ENCODE results near the gene EDN2.

Gene EDN2

GRCh38 chr1:41431490-41432350, 52.8 kb downstream of the EDN2 start:
- H3K4me3 ChIP-seq (ENCODE audit: low read length): no peak overlapping the region
- DNase-seq (ENCODE audit: low read depth, low spot score): no peak

DNA sequence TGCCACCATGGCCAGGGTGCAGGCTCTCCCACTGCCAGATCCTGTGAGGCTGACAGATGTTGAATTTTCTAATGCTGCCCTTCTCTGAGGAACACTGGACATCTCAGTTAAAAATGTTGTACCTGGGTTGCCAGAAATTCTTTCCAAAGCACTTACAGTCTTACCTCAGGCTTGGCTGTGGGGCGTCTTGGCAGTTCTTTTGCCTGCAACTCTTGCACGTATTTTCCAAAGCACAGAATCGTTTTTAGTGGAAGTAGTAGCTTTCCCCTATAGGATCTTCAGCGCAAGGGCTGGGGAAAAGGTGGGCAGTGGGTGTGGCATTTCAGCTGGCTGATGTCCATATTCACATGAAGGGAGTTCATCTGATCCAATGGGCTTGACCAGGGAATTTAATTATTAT, 53.9 kb downstream of the EDN2 start:
- DNase-seq (ENCODE audit: low read depth, low spot score): no peak
- no peak overlapping the region for H3K4me3 ChIP-seq (ENCODE audit: low read length)

DNA sequence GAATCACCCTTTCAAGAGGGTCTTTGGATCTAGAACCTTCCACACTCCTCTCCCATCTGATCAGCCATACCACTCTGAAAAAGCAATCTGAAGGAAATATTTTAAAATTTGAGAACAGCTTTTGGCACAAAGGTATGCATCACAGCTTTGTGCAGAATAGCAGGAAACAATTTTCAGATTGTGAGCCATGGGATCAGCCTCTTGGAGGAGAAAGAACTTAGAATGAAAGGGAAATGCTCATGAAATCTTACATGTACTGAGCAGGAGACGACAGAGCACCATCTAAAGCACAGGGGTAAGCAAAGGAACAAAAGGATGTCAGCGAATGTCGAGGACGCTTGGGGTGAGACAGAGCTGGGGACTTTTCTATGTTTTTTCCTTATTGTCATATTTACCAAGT, 54.4 kb downstream of the EDN2 start:
- DNase-seq (ENCODE audit: low read depth, low spot score): no peak
- no peak overlapping the region for H3K4me3 ChIP-seq (ENCODE audit: low read length)

DNA sequence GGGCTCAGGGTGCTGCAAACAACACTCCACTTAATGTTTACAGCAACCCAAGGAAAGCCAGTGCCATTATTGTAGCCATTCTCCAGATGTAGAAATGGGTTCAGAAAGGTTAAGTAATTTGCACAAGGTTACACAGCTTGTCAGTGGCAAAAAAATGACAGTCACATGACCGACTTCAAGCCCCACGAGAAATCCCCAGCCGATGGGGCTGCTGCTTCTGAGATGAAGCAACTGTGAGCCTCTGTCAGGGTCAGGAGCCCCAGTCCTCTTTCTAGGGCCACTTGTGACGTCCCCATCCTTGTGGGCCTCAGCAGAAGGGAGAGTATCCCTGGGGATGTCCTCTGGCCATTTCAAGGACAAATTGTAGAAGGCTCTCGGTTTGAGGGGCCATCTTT, 54.8 kb downstream of the EDN2 start:
- DNase-seq (ENCODE audit: low read depth, low spot score): no peak

More for the DNA sequence above, 54.8 kb downstream of the EDN2 start:
- no peak overlapping the region for H3K4me3 ChIP-seq (ENCODE audit: low read length)
